HG03565 (cell line): ENCODE measurements around the gene ERBB3.
"Not testable (repeated sequence)": the region's sequence is repeated elsewhere in the genome, so short reads cannot be mapped to it uniquely, and the experiment has no call there.

Experiments
- ATAC-seq: cut with Tn5 transposase; IDR thresholded peaks from one replicate; pipeline ENCODE4 v1.9.1; 2021; ENCODE audit warnings: mild to moderate bottlenecking, moderate library complexity; ENCODE audit not compliant: unreplicated experiment

The ERBB3 gene

DNA sequence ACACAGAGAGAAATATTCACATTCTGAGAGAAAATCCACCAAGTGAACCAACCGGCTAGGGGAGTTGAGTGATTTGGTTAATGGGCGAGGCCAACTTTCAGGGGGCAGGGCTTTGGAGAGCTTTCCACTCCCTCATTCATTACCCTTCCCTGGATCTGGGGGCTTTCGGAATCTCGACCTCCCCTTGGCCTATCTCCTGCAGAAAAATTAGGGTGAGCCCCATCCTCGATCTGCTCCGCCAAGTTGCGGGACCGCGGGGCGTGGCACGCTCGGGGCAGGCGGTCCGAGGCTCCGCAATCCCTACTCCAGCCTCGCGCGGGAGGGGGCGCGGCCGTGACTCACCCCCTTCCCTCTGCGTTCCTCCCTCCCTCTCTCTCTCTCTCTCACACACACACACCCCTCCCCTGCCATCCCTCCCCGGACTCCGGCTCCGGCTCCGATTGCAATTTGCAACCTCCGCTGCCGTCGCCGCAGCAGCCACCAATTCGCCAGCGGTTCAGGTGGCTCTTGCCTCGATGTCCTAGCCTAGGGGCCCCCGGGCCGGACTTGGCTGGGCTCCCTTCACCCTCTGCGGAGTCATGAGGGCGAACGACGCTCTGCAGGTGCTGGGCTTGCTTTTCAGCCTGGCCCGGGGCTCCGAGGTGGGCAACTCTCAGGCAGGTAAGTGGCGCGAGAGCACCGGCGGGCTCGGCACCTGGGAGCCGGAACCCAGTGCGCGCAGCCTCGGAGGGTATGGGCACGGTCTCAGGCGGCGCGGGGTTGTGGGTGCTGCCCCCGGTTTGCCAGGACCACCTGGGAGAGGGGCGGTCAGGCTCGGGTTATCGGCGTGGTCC, at the start of gene ERBB3:
Gene ERBB3 (plus strand): TSS at position 443 of the 833 bp plus-strand sequence. CDS start 136 bp downstream, at position 579.
- no peak for ATAC-seq

DNA sequence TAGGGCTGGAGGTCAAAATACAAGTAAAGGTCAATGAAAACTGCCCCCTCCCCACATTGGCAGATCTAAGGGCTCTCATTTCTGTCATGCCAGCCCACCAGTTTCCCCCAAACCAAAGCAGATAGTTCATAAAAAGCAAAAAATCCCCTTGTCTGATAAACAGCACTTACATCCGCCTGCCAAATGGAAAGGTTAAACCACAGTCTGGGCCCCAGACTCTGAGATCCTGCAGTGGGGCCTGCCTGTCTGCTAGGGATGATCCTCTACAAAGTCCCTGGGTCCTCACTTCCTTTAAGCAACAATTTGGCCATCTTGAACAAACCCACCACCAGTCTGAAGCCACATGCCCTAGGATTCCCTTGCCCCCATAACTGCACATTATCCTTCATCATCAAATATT, 48.0 kb upstream of the ERBB3 start:
- no peak for ATAC-seq

DNA sequence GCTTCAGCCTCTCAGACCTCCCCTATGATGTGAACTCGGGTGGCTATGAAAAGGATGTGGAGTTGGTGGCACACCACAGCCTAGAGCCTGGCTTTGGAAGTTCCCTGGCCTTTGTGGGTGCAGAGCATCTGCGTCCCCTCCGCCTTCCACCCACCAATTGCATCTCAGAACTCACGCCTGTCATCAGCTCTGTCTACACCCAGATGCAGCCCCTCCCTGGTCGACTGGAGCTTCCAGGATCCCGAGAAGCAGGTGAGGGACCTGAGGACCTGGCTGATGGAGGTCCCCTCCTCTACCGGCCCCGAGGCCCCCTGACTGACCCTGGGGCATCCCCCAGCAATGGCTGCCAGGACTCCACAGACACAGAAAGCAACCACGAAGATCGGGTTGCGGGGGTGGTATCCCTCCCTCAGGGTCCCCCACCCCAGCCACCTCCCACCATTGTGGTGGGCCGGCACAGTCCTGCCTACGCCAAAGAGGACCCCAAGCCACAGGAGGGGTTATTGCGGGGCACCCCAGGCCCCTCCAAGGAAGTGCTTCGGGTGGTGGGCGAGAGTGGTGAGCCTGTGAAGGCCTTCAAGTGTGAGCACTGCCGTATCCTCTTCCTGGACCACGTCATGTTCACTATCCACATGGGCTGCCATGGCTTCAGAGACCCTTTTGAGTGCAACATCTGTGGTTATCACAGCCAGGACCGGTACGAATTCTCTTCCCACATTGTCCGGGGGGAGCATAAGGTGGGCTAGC, 45.2 kb upstream of the ERBB3 start:
- no peak for ATAC-seq

DNA sequence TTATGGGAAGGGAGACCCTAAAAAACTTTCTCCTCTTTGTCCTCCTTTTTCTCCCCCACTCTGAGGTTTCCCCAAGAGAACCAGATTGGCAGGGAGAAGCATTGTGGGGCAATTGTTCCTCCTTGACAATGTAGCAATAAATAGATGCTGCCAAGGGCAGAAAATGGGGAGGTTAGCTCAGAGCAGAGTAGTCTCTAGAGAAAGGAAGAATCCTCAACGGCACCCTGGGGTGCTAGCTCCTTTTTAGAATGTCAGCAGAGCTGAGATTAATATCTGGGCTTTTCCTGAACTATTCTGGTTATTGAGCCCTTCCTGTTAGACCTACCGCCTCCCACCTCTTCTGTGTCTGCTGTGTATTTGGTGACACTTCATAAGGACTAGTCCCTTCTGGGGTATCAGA, 42.8 kb upstream of the ERBB3 start:
- ATAC-seq, result no peak

DNA sequence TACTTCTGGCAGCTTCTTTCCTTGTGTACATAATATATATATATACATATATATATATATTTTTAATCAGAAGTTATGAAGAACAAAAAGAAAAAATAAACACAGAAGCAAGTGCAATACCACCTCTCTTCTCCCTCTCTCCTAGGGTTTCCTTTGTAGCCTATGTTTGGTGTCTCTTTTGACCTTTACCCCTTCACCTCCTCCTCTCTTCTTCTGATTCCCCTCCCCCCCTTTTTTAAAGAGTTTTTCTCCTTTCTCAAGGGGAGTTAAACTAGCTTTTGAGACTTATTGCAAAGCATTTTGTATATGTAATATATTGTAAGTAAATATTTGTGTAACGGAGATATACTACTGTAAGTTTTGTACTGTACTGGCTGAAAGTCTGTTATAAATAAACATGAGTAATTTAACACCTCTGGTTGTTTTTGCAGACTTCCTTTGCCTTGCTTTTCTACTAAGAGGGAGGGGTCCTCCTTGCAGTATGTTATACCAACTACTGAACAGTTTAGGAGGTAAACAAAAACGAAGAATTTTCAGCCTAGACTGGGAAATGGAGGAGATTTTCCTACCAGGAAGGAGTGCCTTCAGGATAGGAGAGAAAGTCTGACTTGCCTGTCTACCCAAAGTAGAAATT, 41.8 kb upstream of the ERBB3 start:
- ATAC-seq, result no peak

DNA sequence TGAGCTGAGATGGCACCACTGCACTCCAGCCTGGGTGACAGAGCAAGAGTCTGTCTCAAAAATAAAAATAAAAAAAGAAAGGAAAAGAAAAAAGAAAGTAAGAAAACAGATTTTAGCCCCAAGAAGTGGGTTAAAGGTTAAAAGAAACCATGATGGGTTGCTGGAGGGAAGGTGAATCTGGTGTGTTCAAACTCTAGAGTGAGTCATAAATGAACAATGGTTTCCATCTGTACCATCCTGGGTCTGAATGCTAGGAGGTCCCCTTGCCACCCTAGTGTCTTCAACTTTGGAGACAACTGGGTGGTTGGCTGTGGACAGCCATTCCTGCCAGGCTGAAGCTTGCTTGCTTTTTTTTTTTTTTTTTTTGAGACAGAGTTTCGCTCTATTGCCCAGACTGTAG, 39.8 kb upstream of the ERBB3 start:
- ATAC-seq, result no peak

DNA sequence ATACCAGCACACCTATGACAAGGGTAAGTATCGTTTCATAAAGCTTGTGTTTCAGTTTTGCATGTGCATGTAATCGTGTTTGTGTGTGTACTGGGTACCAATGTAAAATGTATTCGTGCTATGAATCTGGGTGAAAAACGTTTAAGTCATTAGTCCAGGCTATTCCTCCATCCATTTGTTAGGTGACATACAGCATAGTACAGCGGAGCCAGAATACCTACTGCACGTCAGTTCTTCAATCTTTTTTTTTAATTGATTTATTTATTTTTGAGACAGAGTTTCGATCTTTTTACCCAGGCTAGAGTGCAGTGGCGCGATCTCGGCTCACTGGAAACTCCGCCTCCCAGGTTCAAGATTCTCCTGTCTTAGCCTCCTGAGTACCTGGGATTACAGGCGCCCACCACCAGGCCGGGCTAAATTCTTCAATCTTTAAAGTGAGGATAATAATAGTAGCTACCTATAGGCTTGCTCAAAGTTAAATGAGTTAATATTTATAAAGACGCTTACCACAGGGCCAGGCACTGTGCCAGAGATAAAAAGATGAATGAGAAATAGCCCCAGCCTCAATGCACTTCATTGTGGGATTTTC, 38.9 kb upstream of the ERBB3 start:
- ATAC-seq, result no peak

DNA sequence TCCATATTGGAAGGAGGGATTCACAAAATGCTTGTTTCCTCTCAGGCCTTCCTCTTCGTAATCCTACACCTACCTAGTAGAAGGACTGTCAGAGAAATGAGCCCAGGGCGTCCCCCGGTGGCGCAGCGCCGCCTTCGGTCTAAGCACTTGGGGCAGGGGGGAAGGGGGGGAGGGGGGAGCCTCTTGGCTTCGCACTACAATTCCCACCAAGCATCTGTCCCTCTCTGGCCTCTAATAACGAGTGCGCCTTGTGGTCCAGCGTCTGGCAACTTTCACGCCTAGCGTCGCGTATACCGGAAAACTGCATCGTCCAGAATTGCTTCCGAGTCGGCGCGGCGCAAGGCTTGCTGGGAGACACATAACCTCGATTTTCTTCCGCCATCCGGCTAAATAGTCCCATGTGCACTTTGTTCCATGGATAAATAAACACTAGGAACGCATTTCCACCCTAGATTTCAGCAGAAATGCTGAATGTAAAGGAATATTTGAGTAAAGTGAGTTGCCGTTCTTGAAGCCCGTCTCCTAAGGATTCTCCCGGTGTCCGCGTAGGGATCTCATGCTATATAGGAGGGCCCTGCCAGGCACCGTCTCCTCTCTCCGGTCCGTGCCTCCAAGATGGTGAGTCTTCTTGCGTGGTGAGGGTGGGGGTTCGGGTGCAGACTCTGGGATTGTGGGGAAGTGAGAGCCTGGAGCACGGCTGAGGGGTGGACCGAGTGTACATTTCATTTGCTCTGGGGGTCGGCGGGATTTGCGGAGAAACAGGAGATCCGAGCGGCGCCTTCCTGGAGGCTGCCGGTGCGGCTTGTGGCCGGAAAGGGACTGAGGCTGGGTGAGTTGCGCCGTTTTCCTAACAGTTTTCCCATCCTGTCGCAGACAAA, 38.2 kb upstream of the ERBB3 start, which contains the start of gene RPS26:
Gene RPS26 (plus strand): TSS at position 367 of the 878 bp plus-strand sequence. CDS start 249 bp downstream, at position 616.
- ATAC-seq, result peak; percentile 84

DNA sequence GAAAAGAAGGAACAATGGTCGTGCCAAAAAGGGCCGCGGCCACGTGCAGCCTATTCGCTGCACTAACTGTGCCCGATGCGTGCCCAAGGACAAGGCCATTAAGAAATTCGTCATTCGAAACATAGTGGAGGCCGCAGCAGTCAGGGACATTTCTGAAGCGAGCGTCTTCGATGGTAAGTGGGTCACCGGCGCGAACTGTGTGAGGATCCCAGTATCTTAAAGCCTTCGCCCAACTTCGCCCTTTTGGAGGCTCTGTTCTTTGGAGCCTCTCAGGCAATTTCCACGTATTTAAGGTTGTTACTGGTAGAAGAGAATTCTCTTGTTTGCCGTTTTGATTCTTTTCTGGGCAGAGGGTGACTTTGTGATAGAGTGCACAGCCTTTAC, 37.5 kb upstream of the ERBB3 start:
- ATAC-seq, result not testable (repeated sequence)

DNA sequence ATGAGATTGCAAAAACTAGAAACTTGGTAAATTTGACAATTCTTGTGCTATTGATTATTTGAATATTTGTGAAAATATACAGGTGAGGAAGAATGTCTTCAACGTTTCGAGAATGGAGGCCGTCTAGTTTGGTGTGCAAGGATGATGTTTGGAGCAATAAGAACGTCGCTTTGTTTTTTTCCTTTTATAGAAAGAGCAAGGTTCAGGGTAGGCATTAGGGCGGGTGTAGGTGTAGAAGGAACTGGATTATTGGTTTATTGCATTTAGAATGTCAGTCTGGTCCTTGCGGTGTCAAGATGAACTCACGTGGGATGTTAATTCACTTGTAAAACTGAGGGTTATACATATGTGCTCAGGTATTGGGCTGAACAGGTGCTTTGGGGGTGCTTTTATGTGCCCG, 37.1 kb upstream of the ERBB3 start:
- no peak for ATAC-seq

DNA sequence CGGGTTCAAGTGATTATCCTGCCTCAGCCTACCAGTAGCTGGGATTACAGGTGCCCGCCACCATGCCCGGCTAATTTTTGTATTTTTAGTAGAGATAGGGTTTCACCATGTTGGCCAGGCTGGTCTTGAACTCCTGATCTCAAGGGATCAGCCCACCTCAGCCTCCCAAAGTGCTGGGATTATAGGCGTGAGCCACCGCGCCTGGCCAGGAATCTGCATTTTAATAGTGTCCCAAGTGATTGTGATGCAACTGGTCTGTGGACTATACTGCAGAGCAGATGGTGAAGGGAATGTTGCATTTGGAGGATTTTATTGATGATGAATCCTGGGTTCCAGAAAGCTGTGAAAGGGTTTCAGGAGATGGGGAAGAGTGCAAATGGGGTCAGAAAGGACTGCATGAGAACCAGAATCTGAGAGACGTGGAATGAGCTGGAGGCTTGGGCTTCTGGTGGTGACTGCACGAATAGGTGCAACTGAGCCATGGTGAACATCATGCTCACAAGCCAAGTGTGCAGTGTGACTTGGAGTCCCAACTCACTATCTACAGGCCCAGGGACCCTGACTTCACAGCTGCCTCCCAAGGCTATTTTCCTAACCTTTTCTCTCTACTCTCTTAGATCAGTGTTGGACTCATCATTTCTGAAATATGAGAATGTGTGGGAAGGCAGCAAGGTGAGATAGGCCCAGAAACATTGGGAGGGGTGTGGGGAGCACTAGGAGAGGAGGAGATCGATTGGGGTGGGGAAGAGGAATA, 33.8 kb upstream of the ERBB3 start:
- no peak for ATAC-seq

DNA sequence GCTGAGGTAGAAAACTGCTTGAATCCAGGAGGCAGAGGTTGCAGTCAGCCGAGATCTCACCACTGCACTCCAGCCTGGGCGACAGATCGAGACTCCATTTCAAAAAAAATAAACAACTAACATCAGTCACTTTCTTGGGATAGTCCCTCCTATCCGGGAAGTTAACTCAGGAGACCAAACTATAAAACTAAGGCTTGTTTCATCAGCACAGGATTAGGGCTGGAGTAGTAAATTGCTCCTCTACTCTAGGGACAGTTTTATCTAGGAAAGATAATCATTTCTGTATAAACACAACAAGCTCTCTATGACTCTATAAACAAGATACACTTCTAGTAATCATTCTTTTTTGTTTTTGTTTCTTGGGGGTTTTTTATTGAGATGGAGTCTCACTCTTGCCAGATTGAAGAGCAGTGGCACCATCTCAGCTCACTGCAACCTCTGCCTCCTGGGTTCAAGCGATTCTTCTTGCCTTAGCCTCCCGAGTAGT, 26.5 kb upstream of the ERBB3 start:
- ATAC-seq, result no peak

DNA sequence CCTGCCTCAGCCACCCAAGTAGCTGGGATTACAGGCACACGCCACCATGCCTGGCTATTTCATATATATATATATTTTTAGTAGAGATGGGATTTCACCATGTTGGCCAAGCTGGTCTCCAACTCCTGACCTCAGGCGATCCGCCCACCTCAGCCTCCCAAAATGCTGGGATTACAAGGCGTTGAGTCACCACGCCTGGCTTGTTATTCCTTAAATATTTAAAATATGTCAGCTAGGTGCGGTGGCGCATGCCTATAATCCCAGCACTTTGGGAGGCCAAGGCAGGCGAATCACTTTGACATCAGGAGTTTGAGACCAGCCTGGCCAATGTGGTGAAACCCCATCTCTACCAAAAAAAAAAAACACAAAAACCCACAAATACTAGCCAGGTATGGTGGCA, 20.0 kb upstream of the ERBB3 start:
- ATAC-seq, result not testable (repeated sequence)

DNA sequence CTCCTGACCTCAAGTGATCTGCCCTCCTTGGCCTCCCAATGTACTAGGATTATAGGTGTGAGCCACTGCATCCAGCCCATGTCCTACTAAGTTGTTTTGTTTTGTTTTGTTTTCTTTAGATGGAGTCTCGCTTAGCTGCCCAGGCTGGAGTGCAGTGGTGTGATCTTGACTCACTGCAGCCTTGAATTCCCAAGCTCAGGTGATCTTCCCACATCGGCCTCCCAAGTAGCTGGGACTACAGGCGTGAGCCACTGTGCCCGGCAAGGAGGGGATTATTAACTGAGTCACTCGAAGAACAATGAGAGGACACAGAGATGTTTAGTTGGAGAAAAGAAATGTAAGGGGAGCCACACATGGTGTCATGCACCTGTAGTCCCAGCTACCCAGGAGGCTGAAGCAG, 18.0 kb upstream of the ERBB3 start:
- no peak for ATAC-seq

DNA sequence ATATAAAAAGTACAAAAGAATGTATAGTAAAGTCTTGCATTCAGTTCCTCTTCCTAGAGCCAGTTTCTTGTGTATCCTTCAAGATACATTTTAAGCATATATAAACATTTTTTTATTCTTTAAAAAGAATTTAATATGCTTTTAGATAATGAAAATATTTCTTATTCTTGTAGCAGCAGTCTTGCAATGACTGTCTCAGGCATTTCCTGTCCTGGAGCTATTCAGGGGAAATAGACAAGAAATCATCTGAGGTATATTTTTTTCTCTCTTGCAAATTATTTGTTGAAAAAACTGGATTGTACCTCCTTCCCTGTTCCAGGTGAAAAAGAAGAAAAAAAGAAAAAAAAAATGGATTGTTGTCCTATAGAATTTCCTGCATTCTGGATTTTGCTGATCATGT, 17.0 kb upstream of the ERBB3 start:
- no peak for ATAC-seq

DNA sequence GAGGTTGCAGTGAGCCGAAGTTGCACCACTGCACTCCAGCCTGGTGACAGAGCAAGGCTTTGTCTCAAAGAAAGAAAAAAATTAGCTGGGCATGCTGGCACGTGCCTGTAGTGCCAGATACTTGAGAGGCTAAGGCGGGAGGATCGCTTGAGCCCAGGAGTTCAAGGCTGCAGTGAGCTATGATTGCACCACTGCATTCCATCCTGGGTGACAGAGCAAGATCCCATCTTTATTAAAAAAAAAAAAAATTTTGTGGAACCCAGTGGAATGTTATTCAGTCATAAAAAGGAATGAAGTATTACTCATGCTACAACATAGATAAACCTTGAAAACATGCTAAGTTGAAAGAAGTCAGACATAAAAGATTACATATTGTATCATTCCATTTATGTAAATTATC, 8.3 kb upstream of the ERBB3 start:
- no peak for ATAC-seq

DNA sequence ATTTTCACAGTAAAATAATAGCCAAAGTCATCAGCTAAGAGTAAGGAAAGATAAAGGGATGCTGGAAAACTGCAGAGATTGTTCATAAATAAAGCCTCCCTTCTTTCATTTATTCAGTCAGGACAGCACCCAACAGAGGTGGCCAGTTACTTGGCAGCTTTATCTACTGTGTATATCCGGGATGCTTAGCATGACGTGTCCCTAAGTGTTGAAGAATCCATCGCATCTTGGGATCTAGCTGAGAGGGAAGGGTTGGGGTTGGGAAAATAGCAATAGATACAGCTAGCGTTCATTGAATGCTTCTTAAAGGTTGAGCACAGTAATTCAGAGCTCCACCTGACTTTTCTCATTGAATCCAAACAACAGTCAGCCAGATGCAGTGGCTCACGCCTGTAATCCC, 5.6 kb upstream of the ERBB3 start:
- no peak for ATAC-seq

DNA sequence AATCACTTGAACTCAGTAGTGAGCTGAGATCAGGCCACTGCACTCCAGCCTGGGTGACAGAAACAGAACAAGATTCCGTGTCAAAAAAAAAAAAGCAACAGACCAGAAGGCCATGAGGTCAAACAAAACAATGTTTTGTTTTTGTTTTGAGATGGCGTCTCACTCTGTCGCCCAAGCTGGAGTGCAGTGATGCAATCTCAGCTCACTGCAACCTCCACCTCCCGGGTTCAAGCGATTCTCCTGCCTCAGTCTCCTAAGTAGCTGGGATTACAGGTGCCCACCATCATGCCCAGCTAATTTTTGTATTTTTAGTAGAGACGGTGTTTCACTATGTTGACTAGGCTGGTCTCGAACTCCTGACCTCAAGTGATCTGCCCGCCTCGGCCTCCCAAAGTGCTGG, 2.0 kb upstream of the ERBB3 start:
- ATAC-seq, result not testable (repeated sequence)

DNA sequence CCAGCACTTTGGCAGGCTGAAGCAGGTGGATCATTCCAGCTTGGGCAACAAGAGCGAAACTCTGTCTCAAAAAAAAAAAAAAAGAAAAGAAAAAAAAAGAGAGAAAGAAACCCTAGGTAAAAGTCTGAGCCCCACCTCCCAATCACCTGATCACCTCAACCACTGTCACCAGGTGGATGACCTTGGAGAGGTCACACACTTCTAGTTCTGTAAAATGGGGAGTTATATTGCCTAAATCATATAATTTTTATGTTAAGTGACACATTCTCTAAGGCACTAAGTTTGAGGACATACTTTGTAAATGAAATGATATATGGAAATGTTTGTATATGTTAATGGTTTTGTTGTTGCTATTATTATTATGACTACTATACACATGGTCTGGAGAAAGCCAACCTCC, 1.5 kb upstream of the ERBB3 start:
- no peak for ATAC-seq
